HG03097 (cell line): ENCODE results near the gene EYS.

Experiments used
- ATAC-seq: cut with Tn5 transposase; IDR thresholded peaks from one replicate; pipeline ENCODE4 v1.9.1; 2021; ENCODE audit not compliant: unreplicated experiment, low FRiP score

Gene EYS

DNA sequence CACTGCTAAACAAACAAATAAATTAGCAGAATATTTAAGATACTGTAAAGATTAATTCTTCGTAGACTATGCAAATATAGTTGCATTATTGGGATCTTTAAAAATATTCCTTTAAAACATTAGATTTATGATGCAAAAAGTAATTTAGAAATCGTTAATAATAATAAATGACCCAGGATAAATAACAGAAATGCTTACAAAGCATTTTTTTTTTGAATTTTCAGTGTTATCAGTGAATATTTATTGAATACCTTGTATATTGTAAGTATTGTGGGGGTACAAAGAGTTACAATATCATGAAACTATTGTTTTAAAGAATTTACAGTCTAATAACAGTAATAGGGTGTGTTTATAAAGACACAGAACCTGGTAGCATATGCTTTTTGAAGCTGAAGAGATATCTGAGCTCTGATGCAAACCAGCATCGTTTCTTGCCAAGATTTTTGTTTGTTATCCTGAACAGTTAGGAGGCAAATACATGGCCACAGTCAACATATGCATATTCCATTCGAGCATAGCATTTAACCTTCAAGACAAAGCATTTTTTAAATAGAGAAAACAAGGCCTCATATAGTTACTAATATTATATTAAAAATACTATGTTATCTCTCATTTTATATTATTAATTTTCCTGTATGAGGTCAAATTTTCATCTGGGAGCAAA is 1584.2 kb downstream of the EYS start:
- no peak for ATAC-seq

DNA sequence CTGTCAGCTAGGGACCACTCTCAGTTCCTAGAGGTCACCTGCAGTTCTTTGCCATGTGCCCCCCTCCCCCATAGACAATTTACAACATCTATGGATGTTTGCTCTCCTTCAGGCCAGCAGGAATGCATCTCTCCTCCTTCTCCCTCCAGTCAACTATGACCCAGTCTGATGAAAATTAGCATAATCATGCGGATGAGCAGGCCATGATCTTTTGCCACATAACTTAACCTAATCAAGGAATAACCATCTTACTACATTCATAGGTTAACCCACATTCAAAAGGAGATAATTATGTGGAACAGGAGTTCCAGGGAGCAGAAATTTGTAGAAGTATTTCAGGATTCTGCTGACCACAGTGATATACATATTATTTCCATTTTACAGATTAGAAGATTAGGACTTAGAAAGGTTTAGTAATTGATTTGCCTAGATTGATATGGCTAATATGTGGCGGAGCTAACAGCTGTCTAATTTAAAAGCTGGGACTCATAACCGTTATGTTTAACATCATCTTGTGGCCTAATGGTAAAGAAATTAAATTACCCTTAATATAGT is 1585.9 kb downstream of the EYS start:
- no peak for ATAC-seq

DNA sequence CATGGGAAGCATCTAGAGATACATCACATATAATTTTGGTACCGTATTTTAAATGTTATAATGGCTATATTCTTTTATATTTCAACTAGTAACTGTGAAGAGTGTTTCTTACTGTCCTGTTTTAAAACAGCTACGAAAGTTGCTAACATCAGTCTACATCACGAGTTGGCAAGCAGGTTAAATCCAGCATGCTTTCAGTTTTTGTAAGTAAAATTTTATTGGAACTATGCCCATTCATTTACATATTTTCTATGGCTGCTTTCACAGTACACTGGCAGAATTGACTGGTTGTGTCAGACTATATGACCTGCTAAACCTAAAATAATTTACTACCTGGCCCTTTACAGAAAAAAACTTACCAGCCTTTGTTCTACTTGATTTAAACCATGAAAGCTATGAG is 1593.3 kb downstream of the EYS start:
- no peak for ATAC-seq

DNA sequence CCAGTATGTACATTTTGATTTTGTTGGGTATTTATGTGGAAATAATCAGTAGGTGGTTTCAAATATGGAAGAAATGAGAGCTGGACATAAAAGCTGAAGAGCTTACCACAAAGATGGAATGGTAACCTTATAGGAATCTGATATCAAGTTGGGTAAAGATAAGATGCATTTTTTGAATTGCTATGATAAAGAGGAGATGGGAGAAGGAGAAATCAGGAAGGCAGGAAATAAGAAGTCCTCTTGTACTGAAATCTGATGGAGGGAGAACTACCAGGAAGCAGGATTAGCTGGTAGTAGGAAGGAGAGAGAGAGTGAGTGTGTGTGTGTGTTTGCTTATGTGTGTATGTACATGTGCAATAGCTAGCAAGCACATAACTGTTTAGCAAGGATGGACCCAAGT is 1603.0 kb downstream of the EYS start:
- no peak for ATAC-seq

DNA sequence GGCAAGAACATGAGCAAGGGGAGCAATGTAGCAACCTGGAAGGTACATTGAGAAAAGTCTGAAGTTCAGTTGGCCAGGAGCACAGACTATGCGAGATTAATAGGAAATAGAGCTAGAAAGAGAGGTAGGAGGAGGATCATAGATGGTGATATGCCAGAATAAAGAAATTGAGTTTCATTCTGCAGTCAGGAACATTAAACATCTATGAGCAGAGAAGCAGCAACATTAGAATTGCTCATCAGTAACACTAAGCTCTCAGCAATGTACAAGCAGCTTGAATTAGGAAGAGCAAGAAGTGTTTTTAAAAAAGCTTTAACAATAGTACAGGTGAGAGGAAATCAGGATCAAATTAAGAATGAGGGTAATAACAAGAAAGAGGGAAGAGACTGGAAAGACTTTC is 1603.5 kb downstream of the EYS start:
- no peak for ATAC-seq

DNA sequence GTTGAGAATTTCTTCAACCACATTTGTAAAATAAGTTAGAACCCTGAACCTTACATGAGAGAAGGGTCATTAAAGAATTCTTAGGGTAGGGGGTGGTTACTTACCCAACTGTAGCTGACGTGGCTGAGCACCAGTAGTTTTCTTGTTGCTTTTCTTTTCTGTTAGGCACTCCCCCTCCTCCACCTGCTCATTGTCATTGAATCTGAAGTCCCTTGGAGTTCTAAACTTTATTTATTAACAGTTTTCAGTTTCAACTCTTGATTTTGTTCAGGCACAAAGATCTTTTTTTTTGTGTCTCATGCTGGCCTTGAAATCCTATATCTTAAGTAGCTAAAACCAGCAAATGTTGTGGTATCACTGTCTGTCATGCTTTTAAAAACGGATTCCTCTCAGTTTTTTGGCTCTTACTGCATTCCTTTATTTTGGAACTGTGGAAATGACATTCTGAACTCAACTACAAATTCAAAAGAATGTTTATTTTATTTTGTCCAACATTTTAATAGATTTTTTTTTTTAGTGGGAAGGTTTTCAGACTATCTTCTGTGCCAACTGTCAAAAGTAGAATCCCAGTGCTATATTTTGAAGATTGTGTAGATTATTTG is 1606.2 kb downstream of the EYS start:
- ATAC-seq = no peak

DNA sequence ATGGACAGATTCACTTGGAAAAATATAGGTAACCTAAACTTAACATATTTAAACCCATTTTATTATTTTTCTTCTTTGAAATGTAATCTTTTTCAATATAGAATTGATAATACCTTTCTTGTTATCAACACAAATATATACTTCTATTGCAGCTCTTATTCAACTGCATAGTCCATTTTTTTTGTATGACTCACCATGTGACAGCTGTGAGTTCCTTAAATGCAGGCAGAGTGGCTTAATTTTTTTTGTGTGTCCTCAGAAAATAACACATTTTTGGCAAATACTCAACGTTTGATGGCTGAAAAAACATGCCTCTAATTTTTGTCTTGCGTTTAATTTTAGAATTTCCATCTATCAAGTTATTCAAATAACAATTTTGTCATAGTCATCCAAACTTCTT is 1616.7 kb downstream of the EYS start:
- no peak for ATAC-seq

DNA sequence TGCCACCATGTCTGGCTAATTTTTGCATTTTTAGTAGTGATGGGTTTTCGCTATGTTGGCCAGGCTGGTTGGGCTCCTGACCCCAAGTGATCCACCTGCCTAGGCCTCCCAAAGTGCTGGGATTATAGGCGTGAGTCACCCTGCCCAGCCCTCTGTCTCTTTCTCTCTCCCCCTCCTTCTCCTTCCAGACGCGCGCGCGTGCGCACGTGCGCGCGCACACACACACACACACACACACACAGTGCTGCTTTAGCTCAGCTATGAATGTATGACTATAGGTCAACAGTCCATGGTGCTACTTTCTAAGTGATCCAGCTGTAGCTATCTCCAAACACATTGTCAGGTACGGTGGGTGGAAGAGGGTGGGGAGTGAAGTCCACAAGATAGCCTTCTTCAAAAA is 1621.9 kb downstream of the EYS start:
- no peak for ATAC-seq

DNA sequence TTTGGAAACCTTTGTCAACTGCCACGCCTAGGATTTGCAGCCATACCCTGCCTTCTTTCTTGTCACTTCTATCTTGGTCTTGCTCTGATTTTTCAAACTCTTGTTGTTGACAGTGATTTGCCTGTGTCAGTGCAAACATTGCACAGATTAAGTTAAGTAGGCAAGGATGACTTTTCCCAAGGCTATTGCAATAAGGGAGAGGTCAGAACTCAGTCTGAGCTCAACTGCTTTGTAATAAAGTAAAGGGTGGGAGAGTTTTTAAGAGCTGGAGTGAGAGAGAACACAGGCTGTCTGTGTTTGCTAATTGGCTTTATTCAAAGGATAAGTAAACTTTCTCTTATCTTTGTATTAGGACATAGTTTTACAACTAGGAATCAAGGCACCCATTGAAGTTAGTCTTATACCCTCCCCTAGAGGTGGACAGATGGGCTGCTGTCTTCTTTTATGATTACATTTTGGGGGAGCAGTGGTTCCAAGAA is 1622.8 kb downstream of the EYS start:
- no peak for ATAC-seq

DNA sequence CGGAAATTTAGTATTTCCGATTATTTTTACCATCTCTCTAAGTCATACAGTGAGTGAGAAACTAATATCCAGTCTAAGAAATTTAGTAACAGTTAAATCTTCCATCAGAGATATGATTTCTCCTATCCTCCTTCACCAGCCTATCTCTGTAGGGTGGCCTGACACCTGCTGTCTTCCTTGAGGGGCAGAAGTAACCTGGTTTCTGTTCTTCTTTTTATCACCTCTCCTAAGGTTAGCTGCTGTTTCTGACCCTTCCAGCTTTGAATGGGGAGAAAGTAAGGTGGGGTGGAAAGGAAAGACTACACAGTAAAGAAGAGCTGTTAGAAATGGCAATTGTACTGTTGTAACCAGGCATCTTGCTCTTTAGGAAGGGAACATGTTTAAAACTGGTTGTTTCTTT is 1623.8 kb downstream of the EYS start:
- ATAC-seq = no peak

DNA sequence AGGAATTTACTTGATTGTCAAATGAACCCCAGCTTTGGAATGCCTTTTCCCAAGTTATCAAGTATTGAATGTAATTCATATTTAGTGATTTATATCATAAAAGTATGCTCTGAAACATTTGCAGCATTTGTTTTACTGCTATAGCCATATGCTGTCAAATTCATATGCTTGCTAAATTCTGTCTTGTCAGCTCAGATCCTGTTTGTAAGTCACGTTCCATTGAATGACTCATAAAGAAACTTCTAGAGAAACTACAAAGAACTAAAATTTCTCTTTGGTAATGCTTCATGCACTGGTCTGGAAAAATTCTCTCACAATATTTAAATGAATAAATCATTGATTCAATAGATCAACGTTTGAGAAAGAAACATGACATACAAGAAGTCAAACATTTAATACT is 1625.6 kb downstream of the EYS start:
- no peak for ATAC-seq

DNA sequence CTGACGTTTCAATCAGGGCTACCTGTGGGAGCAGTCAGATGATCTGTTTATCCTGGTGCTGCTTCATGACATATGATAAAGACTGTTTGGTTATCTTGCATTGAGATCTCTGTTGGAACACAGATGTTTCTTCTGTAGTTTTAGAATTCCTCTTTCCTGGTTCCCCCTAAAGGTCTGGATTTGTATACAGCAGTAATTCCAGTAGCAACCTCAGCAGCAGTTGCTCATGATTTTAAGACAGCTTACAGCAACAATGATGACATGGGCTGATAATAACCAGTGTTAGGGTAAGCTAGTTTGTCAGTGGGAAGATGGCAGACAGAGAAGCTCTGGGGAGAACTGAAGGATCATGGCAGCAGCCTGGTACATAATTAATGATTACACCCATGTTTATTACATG is 1632.0 kb downstream of the EYS start:
- no peak for ATAC-seq

DNA sequence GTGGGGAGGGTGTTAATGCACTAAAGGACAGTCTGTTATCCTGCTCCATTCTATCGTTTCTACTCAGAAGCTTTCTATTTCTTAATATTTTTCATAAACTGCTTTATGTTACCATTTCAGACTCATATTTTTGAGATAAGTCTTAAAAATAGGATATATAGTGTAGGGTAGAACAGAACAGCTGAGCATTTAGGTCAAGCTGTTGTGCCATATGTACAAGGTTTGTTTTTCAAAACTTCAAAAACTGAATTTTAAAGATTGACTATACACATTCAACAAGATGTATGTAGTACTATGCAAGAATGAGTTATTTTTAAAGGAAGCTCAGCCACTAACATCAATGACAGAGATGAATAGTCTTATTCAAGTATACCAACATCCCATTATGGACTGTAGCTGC is 1634.3 kb downstream of the EYS start:
- ATAC-seq = no peak

DNA sequence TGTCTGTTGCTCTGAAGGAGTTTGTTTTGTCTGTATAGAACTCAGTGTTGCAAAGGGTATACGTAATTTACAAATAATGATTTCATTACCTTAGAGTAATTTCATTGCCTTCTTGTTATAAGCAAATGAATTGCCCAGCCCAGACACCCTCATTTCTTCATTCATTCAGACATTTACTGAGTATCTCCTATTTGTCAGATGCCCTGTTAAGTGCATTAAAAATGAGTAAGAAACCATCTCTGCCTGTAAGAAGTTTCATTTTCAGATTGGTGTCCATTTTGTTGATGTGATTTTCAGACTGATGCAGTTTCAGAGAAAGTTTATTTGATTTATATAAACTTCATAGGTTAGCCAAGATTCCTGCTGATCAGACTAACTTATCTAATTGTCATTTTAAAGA is 1642.1 kb downstream of the EYS start:
- ATAC-seq = no peak

DNA sequence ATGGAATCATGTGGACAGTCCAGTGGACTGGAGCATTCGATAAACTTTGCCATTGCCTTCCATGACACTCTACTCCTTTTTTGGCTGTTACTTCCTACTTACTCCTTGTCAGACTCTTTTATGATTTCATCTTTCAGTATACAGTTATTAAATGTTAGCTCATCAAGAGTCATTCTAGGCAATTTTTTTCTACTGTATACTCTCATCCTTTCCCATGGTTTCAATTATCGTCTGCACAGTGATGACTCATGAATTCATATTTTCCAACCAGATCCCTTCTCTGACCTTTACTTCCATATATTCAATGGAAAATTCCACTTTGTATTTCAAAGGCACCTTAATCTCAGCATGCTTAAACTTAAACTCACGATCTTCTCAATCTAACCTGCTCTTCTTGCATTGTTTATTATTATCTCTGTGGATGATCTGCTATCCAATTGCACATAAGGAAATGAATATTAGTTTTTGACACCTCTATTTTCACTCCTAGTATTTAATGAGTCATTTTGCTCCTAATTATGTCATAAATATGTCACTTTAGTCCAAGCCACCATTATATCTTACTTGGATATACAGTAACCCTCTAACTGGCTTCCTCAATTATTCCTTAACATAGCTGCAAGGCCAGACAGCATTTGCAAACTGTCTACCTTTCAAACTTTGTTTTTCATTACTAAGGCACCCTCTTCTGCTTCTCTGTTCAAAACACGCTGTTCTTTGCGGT is 1643.9 kb downstream of the EYS start:
- no peak for ATAC-seq

DNA sequence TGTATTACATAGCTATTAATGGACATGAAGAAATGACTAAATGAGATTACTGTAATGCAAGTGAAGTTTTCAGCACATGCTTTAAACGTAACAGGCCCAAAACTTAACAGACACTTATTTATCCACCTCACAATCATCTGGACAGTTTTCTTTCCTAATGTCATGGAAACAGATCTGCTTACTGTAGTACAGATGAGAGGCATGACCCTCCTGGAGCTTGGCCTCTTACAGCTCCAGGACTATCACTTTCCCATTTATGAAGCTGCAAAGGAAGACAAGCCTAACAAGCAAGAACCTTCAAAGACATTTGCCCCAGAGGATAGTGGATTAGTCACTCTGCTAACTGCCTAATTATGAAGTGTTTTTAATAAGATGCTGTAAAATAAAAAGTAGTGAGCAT is 1652.2 kb downstream of the EYS start:
- no peak for ATAC-seq

DNA sequence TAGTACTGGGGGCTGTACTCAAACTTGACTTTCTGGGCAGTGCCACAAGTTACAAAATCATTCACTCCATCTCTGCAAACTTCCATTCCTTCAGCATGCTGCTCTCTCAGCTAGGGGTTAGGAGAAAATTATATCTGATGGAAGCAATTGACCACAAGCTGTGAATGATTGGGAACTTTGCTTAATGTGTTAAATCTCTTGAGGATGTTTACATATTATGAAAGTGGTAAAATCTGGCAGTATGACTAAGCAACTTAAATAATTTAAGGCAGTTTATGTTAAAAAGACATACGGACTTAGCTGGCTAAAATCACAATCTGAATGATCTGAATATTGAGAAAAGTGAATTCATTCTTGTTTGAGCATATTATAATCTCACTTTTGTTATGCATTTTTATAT is 1656.4 kb downstream of the EYS start:
- no peak for ATAC-seq

DNA sequence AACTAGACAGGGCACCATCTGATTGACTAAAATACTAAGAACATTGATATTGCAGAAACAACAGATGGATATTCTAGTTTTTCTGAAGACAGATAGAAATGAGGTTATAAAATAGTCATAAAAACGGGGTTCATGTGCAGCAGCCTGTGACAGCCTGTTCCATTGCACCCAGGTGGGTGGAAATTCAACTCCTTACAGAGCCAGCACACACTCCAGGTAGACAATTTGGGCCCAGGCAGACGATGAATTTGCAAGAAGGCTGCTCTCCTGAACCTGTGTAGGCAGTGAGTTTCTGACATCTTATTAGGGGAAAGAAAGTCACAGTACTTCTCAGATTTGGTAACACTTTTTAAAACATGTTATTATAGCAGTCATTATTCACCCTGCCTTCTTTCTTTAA is 1657.3 kb downstream of the EYS start:
- no peak for ATAC-seq

DNA sequence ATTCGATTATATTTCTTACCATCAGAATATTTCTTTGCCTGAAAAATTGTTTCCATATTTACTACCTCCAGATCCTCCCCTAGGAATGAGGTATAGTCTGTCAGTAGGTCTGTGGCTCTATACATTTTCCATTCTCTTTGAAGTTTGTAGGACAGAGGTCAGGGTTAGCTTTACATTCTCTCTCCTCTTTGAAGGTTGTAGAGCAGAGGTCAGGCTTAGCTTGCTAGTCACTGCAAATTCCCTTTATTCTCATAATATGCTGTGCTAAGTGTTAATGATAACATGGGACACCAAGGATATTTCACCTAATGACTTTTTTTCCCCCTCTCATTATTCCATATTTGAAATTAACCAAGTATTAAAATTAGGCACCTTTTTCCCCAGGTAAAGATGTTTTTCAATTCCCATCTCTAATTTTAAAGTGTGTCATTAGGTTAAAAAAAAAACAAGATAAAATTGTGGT is 1660.2 kb downstream of the EYS start:
- ATAC-seq = no peak

DNA sequence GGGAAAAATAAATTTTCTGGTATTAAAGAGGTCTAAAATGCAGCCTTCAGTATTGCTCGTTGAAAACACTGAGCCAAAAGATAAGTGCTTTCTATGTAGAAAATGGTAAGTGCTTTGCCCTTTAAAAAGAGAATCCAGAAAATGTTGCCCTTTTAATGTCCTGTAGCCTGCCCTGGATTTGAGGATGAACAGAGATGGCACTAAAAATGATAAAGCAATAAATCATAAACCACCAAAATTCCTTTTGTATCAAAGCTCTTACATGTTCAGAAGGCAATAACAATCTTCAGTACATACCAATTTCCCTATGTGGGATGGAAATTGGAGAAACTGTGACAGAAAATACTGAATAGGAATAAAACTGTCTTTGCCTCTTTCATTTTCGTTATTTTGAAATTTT is 1665.7 kb downstream of the EYS start:
- no peak for ATAC-seq

DNA sequence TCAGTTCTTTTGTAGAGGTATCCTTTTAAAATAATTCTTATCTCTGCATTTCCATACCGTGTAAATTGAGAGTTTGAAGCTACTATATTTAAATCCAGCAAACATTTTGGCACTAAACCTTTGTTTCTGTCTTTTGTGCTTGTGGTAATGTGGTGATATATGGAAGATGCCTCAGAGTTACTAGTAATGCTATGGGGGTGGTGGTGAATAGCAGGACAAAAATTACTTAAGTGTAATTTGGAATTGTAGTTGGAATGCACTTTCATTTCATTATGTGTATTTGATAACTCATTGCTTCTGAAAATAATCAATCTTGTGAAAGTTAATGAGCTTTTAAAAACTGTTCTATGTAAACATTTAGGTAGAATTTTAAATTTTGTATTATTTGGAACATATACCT is 1666.9 kb downstream of the EYS start:
- no peak for ATAC-seq

DNA sequence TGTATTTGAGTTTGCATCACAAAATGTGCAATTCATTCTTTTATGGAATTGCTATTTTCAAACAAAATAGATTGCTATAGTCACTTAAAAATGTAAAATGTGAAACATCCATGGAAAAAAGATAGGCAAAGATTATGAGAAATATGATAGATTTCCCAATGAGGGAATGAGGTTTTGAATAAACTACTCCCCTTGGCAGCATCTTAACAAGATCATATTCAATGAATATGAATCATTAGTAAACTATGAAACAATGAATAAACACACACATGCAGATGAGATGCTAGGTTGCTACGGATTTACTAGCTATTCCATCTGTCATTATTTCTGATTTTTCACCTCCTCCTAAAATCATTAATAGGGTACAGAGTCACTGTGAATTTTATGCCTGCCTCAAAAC is 1669.6 kb downstream of the EYS start:
- no peak for ATAC-seq
